Breast epithelium (tissue), 3 donors: ENCODE results near the gene PDGFA.

Experiments used
- POLR2A ChIP-seq: fragments of 450-650 bp; IDR thresholded peaks from one replicate; pipeline ENCODE4 v1.6.1; 2016; ENCODE audit warnings: antibody characterized with exemption, mild to moderate bottlenecking, moderate library complexity
- TF ChIP-seq, protein P1 (sequence below), 3 donors: fragments of 450-650 bp; IDR thresholded peaks; one replicate each; pipeline ENCODE4 v1.5.1; 2016 to 2017; ENCODE audit warnings: antibody characterized with exemption in 3 of 3, mild to moderate bottlenecking in 3 of 3, moderate library complexity in 3 of 3

DNA sequence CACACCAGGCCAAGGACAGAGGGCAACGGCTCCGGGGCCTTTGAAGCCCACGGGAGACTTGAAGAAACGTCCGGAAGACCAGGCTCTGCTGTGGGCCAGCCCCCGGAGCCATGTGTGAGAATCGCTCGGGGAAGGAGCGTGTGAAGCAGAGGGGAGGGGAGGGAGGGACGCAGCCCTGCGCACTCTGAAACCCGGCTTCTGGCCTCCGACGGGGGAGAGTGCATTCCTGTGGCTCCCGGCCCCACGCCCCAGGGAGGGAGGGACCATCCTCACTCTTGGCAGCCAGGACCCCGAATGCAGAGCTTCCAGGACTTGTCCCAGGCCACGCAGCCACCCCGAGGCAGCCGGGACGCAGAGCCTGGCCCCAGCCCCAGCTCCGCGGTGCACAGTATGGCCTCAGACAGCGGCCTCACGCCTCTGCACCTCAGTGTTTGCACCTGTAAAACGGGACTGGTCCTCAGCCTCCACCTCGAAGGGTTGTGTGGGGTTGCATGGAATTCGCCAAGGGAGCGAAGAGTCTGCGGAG lies 67.4 kb downstream of the PDGFA start:
- TF ChIP-seq, protein P1, sequence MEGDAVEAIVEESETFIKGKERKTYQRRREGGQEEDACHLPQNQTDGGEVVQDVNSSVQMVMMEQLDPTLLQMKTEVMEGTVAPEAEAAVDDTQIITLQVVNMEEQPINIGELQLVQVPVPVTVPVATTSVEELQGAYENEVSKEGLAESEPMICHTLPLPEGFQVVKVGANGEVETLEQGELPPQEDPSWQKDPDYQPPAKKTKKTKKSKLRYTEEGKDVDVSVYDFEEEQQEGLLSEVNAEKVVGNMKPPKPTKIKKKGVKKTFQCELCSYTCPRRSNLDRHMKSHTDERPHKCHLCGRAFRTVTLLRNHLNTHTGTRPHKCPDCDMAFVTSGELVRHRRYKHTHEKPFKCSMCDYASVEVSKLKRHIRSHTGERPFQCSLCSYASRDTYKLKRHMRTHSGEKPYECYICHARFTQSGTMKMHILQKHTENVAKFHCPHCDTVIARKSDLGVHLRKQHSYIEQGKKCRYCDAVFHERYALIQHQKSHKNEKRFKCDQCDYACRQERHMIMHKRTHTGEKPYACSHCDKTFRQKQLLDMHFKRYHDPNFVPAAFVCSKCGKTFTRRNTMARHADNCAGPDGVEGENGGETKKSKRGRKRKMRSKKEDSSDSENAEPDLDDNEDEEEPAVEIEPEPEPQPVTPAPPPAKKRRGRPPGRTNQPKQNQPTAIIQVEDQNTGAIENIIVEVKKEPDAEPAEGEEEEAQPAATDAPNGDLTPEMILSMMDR (IDR thresholded peaks at IDR 0.05): no peak
- no peak for TF ChIP-seq POLR2A
